B cell (primary cell): ENCODE measurements around the gene TRAP1.

Source experiments
- EZH2 ChIP-seq: IDR thresholded peaks from 2 replicates; pipeline ENCODE4 v1.6.1; 2012; ENCODE audit warnings: borderline replicate concordance, low read depth, mild to moderate bottlenecking, moderate library complexity, low read length; ENCODE audit not compliant: insufficient read depth, poor library complexity, severe bottlenecking
- TF ChIP-seq, protein P1 (sequence below): fragments of 200-600 bp; IDR thresholded peaks from one replicate; pipeline ENCODE4 v1.8.0; 2022; ENCODE audit warnings: antibody characterized with exemption, mild to moderate bottlenecking

DNA sequence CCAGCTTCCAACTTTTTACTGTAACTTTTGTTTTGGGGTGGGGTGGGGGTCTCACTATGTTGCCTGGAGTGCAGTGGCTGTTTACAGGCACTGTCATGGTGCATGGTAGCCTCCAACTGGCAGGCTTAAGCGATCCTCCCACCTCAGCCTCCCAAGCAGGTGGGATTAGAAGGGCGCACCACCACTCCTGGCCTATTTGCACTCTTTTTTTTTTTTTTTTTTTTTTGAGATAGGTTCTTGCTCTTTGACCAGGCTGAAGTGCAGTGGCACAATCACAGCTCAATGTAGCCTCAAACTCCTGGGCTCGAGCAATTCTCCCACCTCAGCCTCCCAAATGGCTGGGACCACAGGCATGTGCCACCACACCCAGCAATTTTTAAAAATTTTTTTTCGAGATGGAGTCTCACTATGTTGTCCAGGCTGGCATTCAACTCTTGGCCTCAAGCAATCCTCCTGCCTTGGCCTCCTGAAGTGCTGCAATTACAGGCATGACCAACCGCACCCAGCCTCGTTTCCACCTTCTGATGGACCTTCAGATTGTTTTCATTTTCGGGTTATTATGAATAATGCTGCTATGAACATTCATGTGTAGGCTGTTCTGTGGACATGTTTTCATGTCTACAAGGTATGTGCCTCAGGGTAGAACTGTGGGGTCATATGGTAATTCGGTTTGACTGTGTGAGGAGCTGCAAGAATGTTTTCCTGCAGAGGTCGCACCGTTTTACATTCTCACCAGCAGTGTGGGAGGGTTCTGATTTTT, 10.9 kb downstream of the TRAP1 start:
- TF ChIP-seq, protein P1, sequence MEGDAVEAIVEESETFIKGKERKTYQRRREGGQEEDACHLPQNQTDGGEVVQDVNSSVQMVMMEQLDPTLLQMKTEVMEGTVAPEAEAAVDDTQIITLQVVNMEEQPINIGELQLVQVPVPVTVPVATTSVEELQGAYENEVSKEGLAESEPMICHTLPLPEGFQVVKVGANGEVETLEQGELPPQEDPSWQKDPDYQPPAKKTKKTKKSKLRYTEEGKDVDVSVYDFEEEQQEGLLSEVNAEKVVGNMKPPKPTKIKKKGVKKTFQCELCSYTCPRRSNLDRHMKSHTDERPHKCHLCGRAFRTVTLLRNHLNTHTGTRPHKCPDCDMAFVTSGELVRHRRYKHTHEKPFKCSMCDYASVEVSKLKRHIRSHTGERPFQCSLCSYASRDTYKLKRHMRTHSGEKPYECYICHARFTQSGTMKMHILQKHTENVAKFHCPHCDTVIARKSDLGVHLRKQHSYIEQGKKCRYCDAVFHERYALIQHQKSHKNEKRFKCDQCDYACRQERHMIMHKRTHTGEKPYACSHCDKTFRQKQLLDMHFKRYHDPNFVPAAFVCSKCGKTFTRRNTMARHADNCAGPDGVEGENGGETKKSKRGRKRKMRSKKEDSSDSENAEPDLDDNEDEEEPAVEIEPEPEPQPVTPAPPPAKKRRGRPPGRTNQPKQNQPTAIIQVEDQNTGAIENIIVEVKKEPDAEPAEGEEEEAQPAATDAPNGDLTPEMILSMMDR = no peak
- TF ChIP-seq EZH2 = no peak
